Astrocyte (in vitro differentiated cells and primary cell): ENCODE results near the gene ARHGAP1. TPM values are rescaled to one million over a fixed set of nuclear protein-coding genes. Genes with fewer than 3 reads are reported as not detected.

ENCODE experiments used
- DNase-seq: peaks from one replicate; pipeline ENCODE4 v3.0.0-alpha.2; 2010; ENCODE audit warnings: low read depth
- FAIRE-seq: peaks from 2 replicates; lab custom pipeline; 2011; peaks lifted over from hg19 to GRCh38; lab: Jason Lieb, UNC
- H2AFZ ChIP-seq: 2 replicates; pipeline ENCODE4 v1.6.0; 2012; ENCODE audit warnings: low read depth, low read length, inconsistent platforms
- H3K27ac ChIP-seq: 2 replicates; pipeline ENCODE4 v1.5.1; 2011; ENCODE audit warnings: low read depth, low read length, inconsistent platforms
- H3K27me3 ChIP-seq: 2 replicates; pipeline ENCODE4 v1.6.0; 2011; ENCODE audit warnings: low read length, inconsistent platforms; ENCODE audit not compliant: insufficient read depth
- H3K36me3 ChIP-seq: 2 replicates; pipeline ENCODE4 v1.5.1; 2011; ENCODE audit warnings: low read length, inconsistent platforms; ENCODE audit not compliant: insufficient read depth
- H3K4me1 ChIP-seq: 2 replicates; pipeline ENCODE4 v1.5.1; 2011; ENCODE audit warnings: low read length, inconsistent platforms; ENCODE audit not compliant: insufficient read depth
- H3K4me2 ChIP-seq: 2 replicates; pipeline ENCODE4 v1.6.0; 2012; ENCODE audit warnings: low read length, inconsistent platforms
- H3K4me3 ChIP-seq: 2 replicates; pipeline ENCODE4 v1.5.1; 2011; ENCODE audit warnings: low read depth, mild to moderate bottlenecking, low read length, inconsistent platforms; ENCODE audit not compliant: insufficient read depth
- H3K79me2 ChIP-seq: 2 replicates; pipeline ENCODE4 v1.6.0; 2012; ENCODE audit warnings: mild to moderate bottlenecking, low read length, inconsistent platforms; ENCODE audit not compliant: insufficient read depth
- H3K9ac ChIP-seq: 2 replicates; pipeline ENCODE4 v1.6.0; 2012; ENCODE audit warnings: mild to moderate bottlenecking, low read length, inconsistent platforms
- H3K9me3 ChIP-seq: 2 replicates; pipeline ENCODE4 v1.5.1; 2012; ENCODE audit warnings: low read depth, mild to moderate bottlenecking, low read length, inconsistent platforms; ENCODE audit not compliant: insufficient read depth
- H4K20me1 ChIP-seq: 2 replicates; pipeline ENCODE4 v1.6.0; 2012; ENCODE audit warnings: low read length, inconsistent platforms; ENCODE audit not compliant: insufficient read depth
- H3K27ac Mint-ChIP-seq: one replicate; pipeline ENCODE4 v1.8.0; 2021; ENCODE audit warnings: mild to moderate bottlenecking, mixed read lengths; ENCODE audit not compliant: unreplicated experiment
- H3K27me3 Mint-ChIP-seq: one replicate; pipeline ENCODE4 v1.8.0; 2021; ENCODE audit warnings: low read depth, mixed read lengths; ENCODE audit not compliant: unreplicated experiment
- H3K36me3 Mint-ChIP-seq: one replicate; pipeline ENCODE4 v1.8.0; 2021; ENCODE audit warnings: low read depth, mixed read lengths; ENCODE audit not compliant: unreplicated experiment
- H3K4me1 Mint-ChIP-seq: one replicate; pipeline ENCODE4 v1.8.0; 2021; ENCODE audit warnings: low read depth, mixed read lengths; ENCODE audit not compliant: unreplicated experiment
- H3K4me3 Mint-ChIP-seq: one replicate; pipeline ENCODE4 v1.8.0; 2021; ENCODE audit warnings: mild to moderate bottlenecking, moderate library complexity, mixed read lengths; ENCODE audit not compliant: unreplicated experiment
- H3K9me3 Mint-ChIP-seq: one replicate; pipeline ENCODE4 v1.8.0; 2021; ENCODE audit warnings: mild to moderate bottlenecking, mixed read lengths; ENCODE audit not compliant: unreplicated experiment
- CTCF ChIP-seq: IDR thresholded peaks from 2 replicates; pipeline ENCODE4 v1.5.1; 2011; ENCODE audit warnings: low read depth, mild to moderate bottlenecking, inconsistent platforms, low read length, moderate library complexity; ENCODE audit not compliant: insufficient read depth
- EZH2 ChIP-seq: IDR thresholded peaks from 2 replicates; pipeline ENCODE4 v1.6.1; 2012; ENCODE audit warnings: mild to moderate bottlenecking, low read length, inconsistent platforms; ENCODE audit not compliant: insufficient read depth
- total RNA-seq: library from RNA; stranded (reverse); gene quantifications from 2 replicates; pipeline ENCODE4 v1.2.1, GENCODE V29; 2021

ARHGAP1 gene
- total RNA-seq, 1 donor from 2014 or later: 116 TPM

DNA sequence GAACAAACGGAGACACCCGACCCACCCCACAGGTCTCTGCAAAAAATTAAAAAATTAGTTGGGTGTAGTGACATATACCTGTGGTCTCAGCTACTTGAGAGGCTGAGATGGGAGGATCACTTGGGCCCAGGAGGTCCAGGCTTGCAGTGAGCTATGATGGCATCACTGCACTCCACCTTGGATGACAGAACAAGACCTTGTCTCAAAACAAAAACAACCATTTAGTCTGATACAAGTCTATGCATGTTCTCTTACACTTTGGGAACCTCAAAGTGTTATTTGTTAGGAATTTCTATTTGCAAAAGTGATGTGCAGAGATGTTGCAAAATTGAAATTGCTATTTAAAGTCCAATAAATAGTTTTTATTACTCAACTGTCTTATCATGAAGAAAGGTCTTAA, 68.7 kb downstream of the ARHGAP1 start:
- Mint-ChIP-seq H3K9me3 (no peaks in the 10 kb centered on the region), H3K4me1 (peaks cover 2% of the 10 kb centered on the region), H3K27ac (no peak overlapping the region), H3K36me3 (peaks cover 8% of the 10 kb centered on the region), H3K4me3 (no peak overlapping the region), H3K27me3 (no peaks in the 10 kb centered on the region)
- Histone ChIP-seq H2AFZ (no peak overlapping the region), H3K27ac (no peak overlapping the region), H4K20me1 (peaks cover 18% of the 10 kb centered on the region), H3K4me1 (no peaks in the 10 kb centered on the region), H3K9me3 (no peaks in the 10 kb centered on the region), H3K4me3 (no peak overlapping the region), H3K27me3 (no peaks in the 10 kb centered on the region), H3K79me2 (peaks cover 16% of the 10 kb centered on the region), H3K9ac (no peak overlapping the region), H3K36me3 (peaks cover 9% of the 10 kb centered on the region), H3K4me2 (no peak overlapping the region)
- DNase-seq (no peak), FAIRE-seq (no peak)
- no peak for TF ChIP-seq CTCF
- TF ChIP-seq EZH2: no peak

GRCh38 chr11:46630237-46630636, 70.2 kb downstream of the ARHGAP1 start:
- Histone ChIP-seq H3K27ac (no peak overlapping the region), H3K4me2 (no peak overlapping the region), H3K27me3 (no peaks in the 10 kb centered on the region), H3K79me2 (peaks cover 31% of the 10 kb centered on the region), H3K4me3 (no peak overlapping the region), H2AFZ (no peak overlapping the region), H3K9ac (no peak overlapping the region), H3K36me3 (peaks cover 14% of the 10 kb centered on the region), H3K4me1 (no peaks in the 10 kb centered on the region), H3K9me3 (no peaks in the 10 kb centered on the region), H4K20me1 (peaks cover 24% of the 10 kb centered on the region)
- no peak for TF ChIP-seq EZH2
- no peak for TF ChIP-seq CTCF
- Mint-ChIP-seq H3K9me3 (no peaks in the 10 kb centered on the region), H3K27ac (no peak overlapping the region), H3K27me3 (no peaks in the 10 kb centered on the region), H3K36me3 (peaks cover 19% of the 10 kb centered on the region), H3K4me1 (peaks cover 2% of the 10 kb centered on the region), H3K4me3 (no peak overlapping the region)
- no peak for FAIRE-seq
- DNase-seq: no peak

GRCh38 chr11:46628961-46629360, 71.5 kb downstream of the ARHGAP1 start:
- no peak overlapping the region for H3K4me2 ChIP-seq
- Mint-ChIP-seq H3K27me3 (no peaks in the 10 kb centered on the region), H3K27ac (no peak overlapping the region), H3K4me1 (peaks cover 2% of the 10 kb centered on the region), H3K36me3 (peaks cover 22% of the 10 kb centered on the region), H3K4me3 (no peak overlapping the region), H3K9me3 (no peaks in the 10 kb centered on the region)
- H3K9me3 ChIP-seq: no peaks in the 10 kb centered on the region
- H2AFZ ChIP-seq: no peak overlapping the region
- H4K20me1 ChIP-seq: peaks cover 32% of the 10 kb centered on the region
- no peaks in the 10 kb centered on the region for H3K4me1 ChIP-seq
- no peak overlapping the region for H3K9ac ChIP-seq
- no peak for FAIRE-seq
- peaks cover 42% of the 10 kb centered on the region for H3K79me2 ChIP-seq
- H3K27ac ChIP-seq: no peak overlapping the region
- no peaks in the 10 kb centered on the region for H3K27me3 ChIP-seq
- H3K4me3 ChIP-seq: no peak overlapping the region
- TF ChIP-seq CTCF (no peak), EZH2 (no peak)
- DNase-seq: no peak
- peaks cover 17% of the 10 kb centered on the region for H3K36me3 ChIP-seq
